Glutamatergic neuron (in vitro differentiated cells): Measurements from ENCODE around the gene AP4E1. TPM values are rescaled to one million over a fixed set of nuclear protein-coding genes. Genes with fewer than 3 reads are reported as not detected.

ENCODE experiments used
- DNase-seq: peaks from one replicate; pipeline ENCODE4 v3.0.0; 2022
- H3K27ac Mint-ChIP-seq: one replicate; pipeline ENCODE4 v1.8.0; 2020; ENCODE audit warnings: mild to moderate bottlenecking, mixed read lengths, inconsistent platforms; ENCODE audit not compliant: unreplicated experiment
- H3K27me3 Mint-ChIP-seq: one replicate; pipeline ENCODE4 v1.8.0; 2020; ENCODE audit warnings: mild to moderate bottlenecking, moderate library complexity, mixed read lengths, inconsistent platforms; ENCODE audit not compliant: unreplicated experiment
- H3K36me3 Mint-ChIP-seq: one replicate; pipeline ENCODE4 v1.8.0; 2020; ENCODE audit warnings: mild to moderate bottlenecking, mixed read lengths, inconsistent platforms; ENCODE audit not compliant: unreplicated experiment
- H3K4me1 Mint-ChIP-seq: one replicate; pipeline ENCODE4 v1.8.0; 2020; ENCODE audit warnings: mild to moderate bottlenecking, low read depth, mixed read lengths, inconsistent platforms; ENCODE audit not compliant: unreplicated experiment
- H3K4me3 Mint-ChIP-seq: one replicate; pipeline ENCODE4 v1.8.0; 2020; ENCODE audit warnings: mild to moderate bottlenecking, mixed read lengths, inconsistent platforms; ENCODE audit not compliant: unreplicated experiment
- H3K9me3 Mint-ChIP-seq: one replicate; pipeline ENCODE4 v1.8.0; 2020; ENCODE audit warnings: mild to moderate bottlenecking, moderate library complexity, mixed read lengths, inconsistent platforms; ENCODE audit not compliant: unreplicated experiment
- total RNA-seq: library from RNA; stranded (reverse); fragmentation: NEBNext Ultra II Directional; extraction: Animal tissue kit (Norgen Biotek cat#: 25700); gene quantifications from one replicate; pipeline ENCODE4 v1.2.1, GENCODE V29; 2021; ENCODE audit not compliant: unreplicated experiment
- TF ChIP-seq, protein P1 (sequence below): fragments of 200-600 bp; sonication (generic); IDR thresholded peaks from one replicate; pipeline ENCODE4 v1.5.0; 2021; ENCODE audit not compliant: partially characterized antibody, unreplicated experiment

AP4E1 gene
- total RNA-seq, 1 donor from 2014 or later: 15.9 TPM

DNA sequence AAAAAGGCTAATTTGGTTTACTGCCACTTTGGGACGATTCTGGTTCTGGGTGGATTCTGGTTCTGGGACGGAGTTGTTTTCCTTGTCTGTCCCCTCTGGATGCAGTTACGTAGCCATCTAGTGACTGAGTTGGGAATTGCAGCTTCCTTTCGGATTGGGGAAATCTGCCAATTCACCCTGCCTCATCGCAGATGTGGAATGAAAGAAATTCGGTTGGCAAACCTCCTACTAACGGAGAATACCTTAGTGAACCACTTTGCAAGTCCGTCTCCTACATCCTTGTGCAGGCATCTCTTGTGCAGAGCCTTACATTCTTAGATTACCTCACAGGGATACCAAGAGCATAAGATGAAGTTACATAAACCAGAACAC, 31.5 kb upstream of the AP4E1 start:
- Mint-ChIP-seq H3K27ac (no peak overlapping the region), H3K4me1 (no peaks in the 10 kb centered on the region), H3K36me3 (no peaks in the 10 kb centered on the region), H3K27me3 (no peaks in the 10 kb centered on the region), H3K9me3 (no peaks in the 10 kb centered on the region), H3K4me3 (no peak overlapping the region)
- peak; percentile 62 for DNase-seq
- TF ChIP-seq, protein P1, sequence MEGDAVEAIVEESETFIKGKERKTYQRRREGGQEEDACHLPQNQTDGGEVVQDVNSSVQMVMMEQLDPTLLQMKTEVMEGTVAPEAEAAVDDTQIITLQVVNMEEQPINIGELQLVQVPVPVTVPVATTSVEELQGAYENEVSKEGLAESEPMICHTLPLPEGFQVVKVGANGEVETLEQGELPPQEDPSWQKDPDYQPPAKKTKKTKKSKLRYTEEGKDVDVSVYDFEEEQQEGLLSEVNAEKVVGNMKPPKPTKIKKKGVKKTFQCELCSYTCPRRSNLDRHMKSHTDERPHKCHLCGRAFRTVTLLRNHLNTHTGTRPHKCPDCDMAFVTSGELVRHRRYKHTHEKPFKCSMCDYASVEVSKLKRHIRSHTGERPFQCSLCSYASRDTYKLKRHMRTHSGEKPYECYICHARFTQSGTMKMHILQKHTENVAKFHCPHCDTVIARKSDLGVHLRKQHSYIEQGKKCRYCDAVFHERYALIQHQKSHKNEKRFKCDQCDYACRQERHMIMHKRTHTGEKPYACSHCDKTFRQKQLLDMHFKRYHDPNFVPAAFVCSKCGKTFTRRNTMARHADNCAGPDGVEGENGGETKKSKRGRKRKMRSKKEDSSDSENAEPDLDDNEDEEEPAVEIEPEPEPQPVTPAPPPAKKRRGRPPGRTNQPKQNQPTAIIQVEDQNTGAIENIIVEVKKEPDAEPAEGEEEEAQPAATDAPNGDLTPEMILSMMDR: peak; percentile 97

DNA sequence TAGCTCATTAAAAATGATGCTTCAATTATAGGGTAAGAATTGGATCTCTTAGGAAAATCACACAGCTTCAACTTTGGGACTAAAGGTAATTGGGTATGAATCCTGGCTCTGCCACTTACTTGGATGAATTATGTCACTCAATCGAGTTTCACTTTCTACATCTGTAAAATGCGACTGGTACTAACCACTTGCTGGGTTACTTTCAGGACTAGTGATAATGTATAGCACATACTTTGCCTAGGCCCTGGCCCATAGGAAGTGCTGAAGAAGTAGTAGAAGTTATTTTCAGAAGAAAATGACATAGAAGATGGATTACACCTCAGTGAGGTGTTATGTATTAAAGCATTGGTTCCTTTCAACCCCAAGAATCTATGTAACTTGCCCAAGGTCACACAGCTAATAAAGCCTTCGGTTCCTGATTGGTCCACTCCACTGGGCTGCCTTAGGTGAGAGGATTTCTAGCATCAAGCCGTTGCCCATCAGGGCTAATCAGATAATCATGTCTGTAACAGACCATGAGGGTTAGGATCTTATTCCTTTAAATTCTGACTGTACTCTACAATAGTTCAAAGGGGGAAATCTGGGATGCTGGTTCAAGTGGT, 29.4 kb upstream of the AP4E1 start:
- Mint-ChIP-seq H3K9me3 (no peaks in the 10 kb centered on the region), H3K27ac (no peak overlapping the region), H3K27me3 (no peaks in the 10 kb centered on the region), H3K4me3 (no peak overlapping the region), H3K4me1 (no peaks in the 10 kb centered on the region), H3K36me3 (no peaks in the 10 kb centered on the region)
- TF ChIP-seq, protein P1: no peak
- DNase-seq: no peak

DNA sequence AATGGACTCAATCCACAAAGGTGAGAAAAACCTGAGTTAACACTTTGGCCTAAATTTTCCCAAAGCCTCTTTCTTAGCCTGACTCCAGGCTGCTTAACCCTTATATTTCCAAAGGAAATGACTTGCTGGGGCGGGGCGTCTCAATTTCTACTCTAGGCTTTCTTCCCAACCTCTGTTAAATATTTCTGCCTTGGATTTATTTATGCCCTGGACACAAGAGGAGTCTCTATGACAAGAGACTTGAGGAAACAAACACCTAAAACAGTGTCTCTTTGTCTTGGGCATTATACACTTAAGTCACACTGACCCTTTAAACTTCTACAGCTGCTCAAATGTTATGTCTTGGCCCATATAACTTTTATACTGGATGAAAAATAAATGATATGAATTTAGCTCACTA, 28.3 kb upstream of the AP4E1 start:
- Mint-ChIP-seq H3K27ac (no peak overlapping the region), H3K4me1 (no peaks in the 10 kb centered on the region), H3K27me3 (no peaks in the 10 kb centered on the region), H3K36me3 (no peaks in the 10 kb centered on the region), H3K9me3 (no peaks in the 10 kb centered on the region), H3K4me3 (no peak overlapping the region)
- TF ChIP-seq, protein P1: no peak
- DNase-seq: no peak

DNA sequence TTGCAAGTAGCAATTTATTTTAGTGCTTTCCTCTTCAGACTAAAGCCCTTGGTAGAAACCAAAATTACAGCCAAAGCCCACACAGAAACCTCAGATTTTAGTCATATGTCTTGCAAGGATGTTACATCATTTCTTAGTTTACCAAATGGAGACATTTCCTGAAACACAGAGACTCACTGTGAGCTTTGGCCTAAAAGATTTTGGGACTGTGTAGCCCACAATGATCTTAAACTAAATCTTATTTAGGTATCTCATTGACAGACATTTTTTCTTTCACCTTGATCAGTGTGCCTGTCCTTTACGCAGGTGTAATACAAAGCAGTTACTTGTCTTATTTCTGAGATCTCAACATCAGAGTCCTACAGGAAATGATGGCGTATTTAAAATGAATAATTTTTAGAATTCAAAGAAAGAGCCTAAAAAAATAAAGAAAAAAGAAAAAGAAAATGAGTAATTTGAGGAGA, 27.8 kb upstream of the AP4E1 start:
- H3K36me3 Mint-ChIP-seq: no peaks in the 10 kb centered on the region

More for the DNA sequence above, 27.8 kb upstream of the AP4E1 start:
- Mint-ChIP-seq H3K27me3 (no peaks in the 10 kb centered on the region), H3K9me3 (no peaks in the 10 kb centered on the region), H3K27ac (no peak overlapping the region), H3K4me3 (no peak overlapping the region), H3K4me1 (no peaks in the 10 kb centered on the region)
- TF ChIP-seq, protein P1: no peak
- no peak for DNase-seq
